Stimulated activated CD4-positive, alpha-beta T cell treated with anti-CD3 and anti-CD28 coated beads, Interleukin-12 subunit alpha, Interleukin-12 subunit beta, amount 100 ng/mL, for 24 hours (primary cell): ENCODE data around the gene CHST15.

Experiments
- DNase-seq, 2 experiments: peaks; one replicate each; pipeline ENCODE4 v3.0.0-alpha.2; 2020; ENCODE audit warnings: low read depth in 2 of 2

CHST15 gene

DNA sequence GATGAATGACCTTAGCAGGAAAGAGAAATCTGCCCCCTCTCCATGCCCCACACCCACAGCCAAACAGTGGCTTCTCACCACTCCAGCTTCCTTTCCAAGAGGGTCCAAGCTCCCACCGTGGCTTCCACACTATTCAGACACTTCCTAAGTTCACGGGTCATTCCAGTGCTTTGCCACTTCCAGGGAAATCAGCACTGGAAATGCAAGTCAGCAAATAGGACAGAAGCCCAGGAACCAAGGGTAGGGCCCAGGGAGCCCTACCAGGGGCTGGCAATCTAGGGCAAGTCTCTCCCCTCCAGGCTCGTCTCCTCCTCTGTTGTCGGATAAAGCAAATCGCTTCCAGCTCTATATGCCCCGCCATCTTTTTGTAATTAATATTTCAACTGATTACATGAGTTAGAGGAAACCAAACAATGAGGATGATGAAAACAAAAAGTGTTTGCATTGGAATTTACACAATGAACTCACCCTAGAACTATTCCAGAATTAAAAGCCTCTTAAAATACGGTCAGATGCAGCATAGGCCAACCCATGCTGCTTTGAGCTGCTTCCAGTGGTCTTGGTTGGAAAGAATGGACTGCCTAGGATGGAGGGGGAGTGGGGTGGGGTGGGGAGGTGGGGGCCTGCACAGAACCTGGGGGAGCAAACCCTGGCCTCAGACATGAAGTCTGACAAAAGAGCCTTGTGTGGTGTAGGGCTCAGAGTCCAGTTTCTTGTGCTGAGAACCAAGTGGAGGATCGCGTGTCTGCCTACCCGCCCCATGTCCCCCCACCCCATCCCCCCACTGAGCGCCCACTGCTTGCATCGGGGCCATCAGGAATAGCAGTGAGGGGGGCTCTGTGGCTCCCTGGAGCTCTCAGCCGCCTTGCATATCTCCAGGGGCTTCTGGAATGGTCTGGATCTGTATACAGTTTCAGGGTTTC is 127.2 kb downstream of the CHST15 start:
- DNase-seq, result no peak

DNA sequence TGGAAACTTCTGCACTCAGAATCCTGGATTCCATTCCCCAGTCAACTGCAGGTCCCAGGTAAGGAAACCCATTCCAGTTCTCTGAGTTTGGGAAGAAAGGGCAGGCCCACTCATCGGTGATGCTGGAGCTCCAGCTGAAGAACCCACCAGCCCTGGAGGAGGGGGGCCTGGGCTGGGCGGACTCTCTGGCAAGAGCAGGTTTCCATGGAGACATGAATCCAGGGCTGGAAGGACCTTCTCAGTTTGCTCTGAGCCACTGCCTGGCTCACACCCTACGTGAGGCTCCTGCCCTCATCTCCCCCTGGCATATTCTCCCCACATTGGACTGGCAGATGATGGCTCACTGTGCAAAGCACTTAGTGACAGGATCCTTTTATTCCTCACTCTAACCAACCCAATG is 128.4 kb downstream of the CHST15 start:
- no peak for DNase-seq

- DNase-seq, result no peak
These were observed 130.5 kb downstream of the CHST15 start for GRCh38 chr10:123962756-123963530.

GRCh38 chr10:123958241-123958640 is 135.2 kb downstream of the CHST15 start:
- DNase-seq, result no peak
